ENCODE results near the gene MLH1. TPM values are rescaled to one million over a fixed set of nuclear protein-coding genes. Genes with fewer than 3 reads are reported as not detected.
"Not testable (repeated sequence)": the region's sequence is repeated elsewhere in the genome, so short reads cannot be mapped to it uniquely, and the experiment has no call there.

The MLH1 gene
- total RNA-seq, 8 experiments from 2014 or later, result 17.4 to 53.3 (median 47.6) TPM

DNA sequence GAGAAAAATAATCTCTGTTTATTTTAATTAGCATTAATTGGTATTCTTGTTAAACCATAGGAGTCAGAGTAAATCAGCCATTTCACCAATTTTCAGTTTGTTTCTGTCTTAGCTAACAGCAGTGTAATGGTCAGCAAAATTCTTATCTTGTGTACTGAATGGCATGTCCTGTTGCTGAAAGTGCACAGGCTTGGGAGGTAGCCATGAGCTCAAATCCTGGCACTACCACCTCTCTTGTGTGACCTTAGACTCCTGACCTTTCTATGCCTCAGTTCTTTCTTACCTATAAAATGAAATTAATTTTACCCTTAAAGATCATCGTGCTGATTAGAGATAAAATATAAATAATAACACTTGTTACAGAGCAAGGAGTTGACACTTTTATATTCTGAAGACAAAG, 35.8 kb downstream of the MLH1 start:
- H3K27ac ChIP-seq, result no peak overlapping the region
- in situ Hi-C loops (cut with MboI; ENCODE audit: low pct_unique_long_range_greater_than_20kb in 2 of 9, low sequenced_read_pairs in 9 of 9, unreplicated experiment in 9 of 9), result loop anchor here in 1 of 9 experiments (25.0 kb wide), 1 partner anchor 183 kb away; no protein-coding TSS in a partner anchor
- no peak overlapping the region for H3K4me3 ChIP-seq
- H3K4me1 ChIP-seq (replicated peaks in 1 of 2), result no peaks in the 10 kb centered on the region
- WGBS, 10 experiments, result 92 to 100% (median 100%) methylated on average over 1 of the region's 1 CpG; no CpG with 5 or more reads in 2 of the 10 experiments
- ATAC-seq (replicated peaks in 6 of 8), result no peak

DNA sequence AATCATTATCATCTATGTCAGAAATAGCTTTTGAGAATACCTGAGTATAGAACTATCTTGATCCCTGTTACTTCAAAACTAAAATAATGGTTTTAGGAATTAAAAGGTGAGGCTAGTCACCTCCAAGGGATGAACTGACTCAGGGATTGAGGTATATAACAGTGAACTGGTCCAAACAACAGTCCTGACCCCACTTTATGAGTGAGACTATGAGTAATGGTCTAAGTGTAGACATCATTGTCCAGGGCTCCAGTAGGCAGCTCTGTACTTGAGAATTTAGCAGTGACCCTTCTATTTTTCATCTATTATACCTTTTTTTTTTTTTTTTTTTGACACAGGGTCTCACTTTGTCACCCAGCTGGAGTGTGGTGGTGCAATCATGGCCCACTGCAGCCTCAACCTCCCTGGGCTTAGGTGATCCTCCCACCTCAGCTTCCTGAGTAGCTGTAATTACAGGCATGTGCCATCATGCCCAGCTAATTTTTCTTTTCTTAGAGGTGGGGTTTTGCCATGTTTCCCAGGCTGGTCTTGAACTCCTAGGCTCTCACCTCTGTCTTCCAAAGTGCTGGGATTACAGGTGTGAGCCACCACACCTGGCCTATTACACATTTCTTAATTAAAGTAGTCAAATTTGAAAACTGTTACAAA, 36.3 kb downstream of the MLH1 start:
- H3K4me3 ChIP-seq, result no peak overlapping the region
- no peak overlapping the region for H3K27ac ChIP-seq
- in situ Hi-C loops (cut with MboI; ENCODE audit: low pct_unique_long_range_greater_than_20kb in 2 of 9, low sequenced_read_pairs in 9 of 9, unreplicated experiment in 9 of 9), result loop anchor here in 1 of 9 experiments (25.0 kb wide), 1 partner anchor 183 kb away; no protein-coding TSS in a partner anchor
- peak in 1 of 8 experiments; percentile 15 for ATAC-seq (replicated peaks in 6 of 8)
- H3K4me1 ChIP-seq (replicated peaks in 1 of 2), result no peaks in the 10 kb centered on the region

DNA sequence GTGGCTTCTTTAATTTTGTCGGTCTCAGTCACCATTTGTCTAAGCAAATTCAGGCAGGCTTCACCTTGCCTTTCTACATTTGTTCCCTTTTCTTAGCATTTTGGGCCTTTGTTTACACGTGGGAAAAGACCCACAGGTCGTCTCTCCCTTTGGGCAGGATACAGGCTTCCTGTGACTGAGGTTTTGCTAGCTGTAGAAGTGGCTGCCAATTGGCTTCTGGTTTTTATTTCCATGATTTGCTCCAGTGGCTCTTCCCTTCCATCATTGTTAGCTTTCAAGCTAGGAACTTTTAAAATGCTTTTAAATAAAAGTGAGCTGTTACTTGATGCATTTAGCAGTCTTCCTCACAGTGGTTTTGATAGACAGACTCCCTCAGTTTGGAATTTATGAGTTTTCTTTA, 37.3 kb downstream of the MLH1 start:
- no peak for ATAC-seq (replicated peaks in 6 of 8)

DNA sequence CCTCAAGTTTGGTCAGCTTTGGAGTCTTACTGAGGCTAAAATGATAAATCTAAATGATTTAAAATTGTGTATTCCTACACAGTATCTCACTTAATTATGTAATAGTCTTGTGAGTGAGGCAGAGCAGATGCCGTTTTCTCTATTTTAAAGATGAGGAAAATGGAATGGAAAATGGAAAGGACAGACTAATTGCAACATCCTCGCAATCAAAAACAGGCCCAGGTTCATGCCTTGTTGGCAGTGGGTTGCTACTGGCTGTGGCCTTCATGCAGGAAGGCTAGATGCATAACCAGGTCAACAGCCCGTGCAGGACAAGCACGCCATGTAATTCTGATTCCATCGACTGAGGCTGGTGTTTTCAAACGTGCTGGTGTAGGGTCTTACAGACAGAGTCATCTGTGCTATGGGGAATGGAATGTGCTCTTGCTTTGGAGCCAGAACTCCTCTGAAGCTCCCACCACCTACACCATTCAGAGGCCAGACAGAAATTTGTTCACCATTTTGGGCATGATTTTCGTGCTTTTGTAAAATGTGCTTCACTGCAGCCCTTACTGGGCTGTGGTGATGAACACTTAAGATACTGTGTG, 37.9 kb downstream of the MLH1 start:
- Histone ChIP-seq H3K4me3 (no peak overlapping the region), H3K27ac (no peak overlapping the region), H3K4me1 (replicated peaks in 1 of 2) (no peaks in the 10 kb centered on the region)
- ATAC-seq (replicated peaks in 6 of 8), result no peak
- in situ Hi-C loops (cut with MboI; ENCODE audit: low pct_unique_long_range_greater_than_20kb in 2 of 9, low sequenced_read_pairs in 9 of 9, unreplicated experiment in 9 of 9), result loop anchor here in 1 of 9 experiments (25.0 kb wide), 1 partner anchor 181 kb away; no protein-coding TSS in a partner anchor
- WGBS, 10 experiments, result 55 to 100% (median 89%) methylated on average over 1 to 5 of the region's 7 CpGs; no CpG with 5 or more reads in 2 of the 10 experiments

More for the DNA sequence above, 37.3 kb downstream of the MLH1 start:
- Histone ChIP-seq H3K27ac (no peak overlapping the region), H3K4me3 (no peak overlapping the region), H3K4me1 (replicated peaks in 1 of 2) (no peaks in the 10 kb centered on the region)
- in situ Hi-C loops (cut with MboI; ENCODE audit: low pct_unique_long_range_greater_than_20kb in 2 of 9, low sequenced_read_pairs in 9 of 9, unreplicated experiment in 9 of 9), result loop anchor here in 1 of 9 experiments (25.0 kb wide), 1 partner anchor 182 kb away; no protein-coding TSS in a partner anchor
- 10 to 96% (median 86%) methylated on average over 2 to 3 of the region's 3 CpGs; no CpG with 5 or more reads in 5 of the 10 experiments for WGBS, 10 experiments

DNA sequence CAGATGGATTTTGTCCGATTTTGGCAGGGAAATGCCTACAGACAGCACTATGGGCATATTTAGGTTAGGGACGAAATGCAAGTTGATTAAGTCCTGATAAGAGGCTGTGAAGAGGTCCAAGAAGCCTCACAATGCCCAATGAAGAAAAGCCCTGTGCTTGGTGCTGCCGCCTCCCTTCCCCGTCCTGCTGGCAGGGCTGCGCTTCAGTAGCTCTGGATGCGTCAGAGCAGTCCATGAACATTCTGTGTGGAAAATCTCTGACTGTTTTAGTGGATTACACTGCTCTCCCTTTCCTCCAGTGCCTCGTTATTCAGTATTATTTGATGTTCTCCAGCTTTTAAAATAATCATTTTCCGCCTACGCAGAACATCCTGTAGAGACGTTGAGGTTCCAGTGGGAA, 39.6 kb downstream of the MLH1 start:
- 83 to 100% (median 95%) methylated on average over 5 to 9 of the region's 10 CpGs; no CpG with 5 or more reads in 1 of the 10 experiments for WGBS, 10 experiments
- Histone ChIP-seq H3K27ac (no peak overlapping the region), H3K4me3 (no peak overlapping the region), H3K4me1 (replicated peaks in 1 of 2) (no peaks in the 10 kb centered on the region)
- in situ Hi-C loops (cut with MboI; ENCODE audit: low pct_unique_long_range_greater_than_20kb in 2 of 9, low sequenced_read_pairs in 9 of 9, unreplicated experiment in 9 of 9), result loop anchor here in 1 of 9 experiments (25.0 kb wide), 1 partner anchor 179 kb away; no protein-coding TSS in a partner anchor
- ATAC-seq (replicated peaks in 6 of 8), result no peak

DNA sequence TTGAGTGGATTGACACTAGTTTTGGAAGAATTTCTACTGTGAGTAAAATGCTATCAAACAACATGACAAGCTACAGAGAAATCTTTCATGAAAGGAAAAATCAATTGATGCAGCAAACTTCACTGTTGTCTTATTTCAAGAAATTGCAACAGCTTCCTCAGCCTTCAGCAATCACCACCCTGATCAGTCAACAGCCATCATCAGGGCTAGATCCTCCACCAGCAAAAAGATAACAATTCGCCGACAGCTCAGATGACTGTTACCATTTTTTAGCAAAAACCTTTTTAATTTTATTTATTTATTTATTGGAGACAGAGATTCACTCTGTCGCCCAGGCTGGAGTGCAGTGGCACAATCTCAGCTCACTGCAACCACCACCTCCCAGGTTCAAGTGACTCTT, 44.0 kb downstream of the MLH1 start:
- 89 to 100% (median 100%) methylated on average over 1 to 3 of the region's 3 CpGs; no CpG with 5 or more reads in 3 of the 10 experiments for WGBS, 10 experiments
- in situ Hi-C loops (cut with MboI; ENCODE audit: low pct_unique_long_range_greater_than_20kb in 2 of 9, low sequenced_read_pairs in 9 of 9, unreplicated experiment in 9 of 9), result loop anchor here in 1 of 9 experiments (25.0 kb wide), 1 partner anchor 175 kb away; no protein-coding TSS in a partner anchor
- no peak for ATAC-seq (replicated peaks in 6 of 8)
- Histone ChIP-seq H3K4me1 (replicated peaks in 1 of 2) (no peaks in the 10 kb centered on the region), H3K27ac (no peak overlapping the region), H3K4me3 (no peak overlapping the region)

DNA sequence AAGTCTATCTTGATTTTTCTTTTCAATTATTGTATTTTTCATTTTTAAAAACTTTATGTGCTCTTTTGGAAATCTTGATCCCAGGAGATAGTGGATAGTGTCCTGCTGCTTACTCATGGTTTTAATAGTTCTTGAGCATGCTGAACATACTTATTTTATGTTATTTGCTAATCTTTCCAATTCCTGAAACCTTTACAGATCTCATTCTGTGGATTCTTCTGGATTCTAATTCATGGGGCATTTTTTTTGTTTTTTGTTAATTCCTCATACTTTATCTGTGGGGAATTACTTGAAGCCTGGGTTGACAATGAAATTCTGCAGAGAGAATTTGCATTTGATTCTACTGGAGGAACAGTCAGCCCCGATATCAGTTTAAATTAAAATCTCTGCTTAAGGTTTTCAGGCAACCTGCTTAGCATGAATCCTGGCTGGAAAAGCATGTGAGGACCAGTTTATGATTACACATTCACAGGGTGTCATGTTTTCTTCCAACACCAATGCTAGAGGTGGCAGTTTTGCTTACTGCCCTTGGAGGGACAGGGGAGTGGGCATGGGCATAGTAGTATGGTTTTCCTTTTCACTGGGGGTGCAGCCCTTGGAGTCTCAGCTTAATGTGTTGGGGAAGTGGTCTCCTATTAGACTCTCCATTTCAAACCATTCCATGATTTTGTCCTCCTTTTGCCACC, 46.0 kb downstream of the MLH1 start:
- H3K4me1 ChIP-seq (replicated peaks in 1 of 2), result no peaks in the 10 kb centered on the region
- H3K4me3 ChIP-seq, result no peak overlapping the region
- in situ Hi-C loops (cut with MboI; ENCODE audit: low pct_unique_long_range_greater_than_20kb in 2 of 9, low sequenced_read_pairs in 9 of 9, unreplicated experiment in 9 of 9), result loop anchor here in 1 of 9 experiments (25.0 kb wide), 1 partner anchor 173 kb away; no protein-coding TSS in a partner anchor
- 83 to 100% (median 100%) methylated on average over 1 of the region's 1 CpG; no CpG with 5 or more reads in 2 of the 10 experiments for WGBS, 10 experiments
- ATAC-seq (replicated peaks in 6 of 8), result no peak
- H3K27ac ChIP-seq, result no peak overlapping the region

DNA sequence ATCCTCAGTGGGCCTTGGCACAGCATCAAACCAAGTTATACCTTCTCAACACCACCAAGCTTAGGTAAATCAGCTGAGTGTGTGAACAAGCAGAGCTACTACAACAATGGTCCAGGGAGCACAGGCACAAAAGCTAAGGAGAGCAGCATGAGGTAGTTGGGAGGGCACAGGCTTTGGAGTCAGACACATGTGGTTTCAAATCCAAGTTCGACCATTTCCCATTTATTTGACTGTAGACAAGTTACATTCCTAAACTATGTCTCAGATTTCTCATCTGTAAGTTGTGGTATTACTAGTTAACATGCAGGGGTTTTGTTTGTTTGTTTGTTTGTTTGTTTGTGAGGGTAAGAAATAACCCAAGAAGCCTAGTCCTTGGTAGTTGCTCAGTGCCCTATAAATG, 46.9 kb downstream of the MLH1 start:
- ATAC-seq (replicated peaks in 6 of 8), result no peak
- WGBS, 10 experiments, result 0 to 100% (median 71%) methylated on average over 1 of the region's 1 CpG; no CpG with 5 or more reads in 5 of the 10 experiments
- no peak overlapping the region for H3K4me3 ChIP-seq
- in situ Hi-C loops (cut with MboI; ENCODE audit: low pct_unique_long_range_greater_than_20kb in 2 of 9, low sequenced_read_pairs in 9 of 9, unreplicated experiment in 9 of 9), result loop anchor here in 1 of 9 experiments (25.0 kb wide), 1 partner anchor 172 kb away; no protein-coding TSS in a partner anchor
- H3K27ac ChIP-seq, result no peak overlapping the region
- no peaks in the 10 kb centered on the region for H3K4me1 ChIP-seq (replicated peaks in 1 of 2)

DNA sequence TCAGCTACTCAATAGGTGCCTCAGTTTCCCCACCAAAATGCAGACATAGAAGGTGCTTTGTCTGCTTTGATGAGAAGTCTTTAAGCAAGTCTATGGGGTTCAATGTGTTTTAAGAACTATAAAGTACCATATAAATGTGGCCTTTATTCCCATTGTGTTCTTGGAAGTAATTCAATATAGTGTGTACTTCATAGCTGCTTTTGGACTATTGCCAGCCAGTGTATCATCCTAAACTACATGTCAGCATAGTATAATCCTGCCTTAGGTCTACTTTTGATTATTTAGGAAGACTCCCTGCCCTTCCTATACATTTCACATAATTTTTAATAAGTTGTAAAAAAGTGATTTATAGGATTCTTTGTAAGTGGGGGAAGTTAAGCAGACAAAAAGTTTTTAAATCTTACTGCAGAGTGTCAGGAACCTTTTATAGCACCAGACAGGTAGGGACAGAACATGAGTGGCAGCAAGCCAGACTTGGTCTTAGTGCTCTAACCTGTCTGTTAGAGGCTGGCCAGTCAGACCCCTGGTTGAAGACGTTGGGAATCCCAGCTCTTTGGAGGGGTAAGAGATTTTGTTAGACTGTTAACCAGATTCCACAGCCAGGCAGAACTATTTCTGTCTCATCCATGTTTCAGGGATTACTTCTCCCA, 48.4 kb downstream of the MLH1 start:
- in situ Hi-C loops (cut with MboI; ENCODE audit: low pct_unique_long_range_greater_than_20kb in 2 of 9, low sequenced_read_pairs in 9 of 9, unreplicated experiment in 9 of 9), result loop anchor here in 1 of 9 experiments (25.0 kb wide), 1 partner anchor 171 kb away; no protein-coding TSS in a partner anchor
- no peak overlapping the region for H3K4me3 ChIP-seq
- 40 to 100% (median 92%) methylated on average over 1 of the region's 1 CpG; no CpG with 5 or more reads in 6 of the 10 experiments for WGBS, 10 experiments
- H3K4me1 ChIP-seq (replicated peaks in 1 of 2), result no peaks in the 10 kb centered on the region
- no peak overlapping the region for H3K27ac ChIP-seq
- no peak for ATAC-seq (replicated peaks in 6 of 8)

DNA sequence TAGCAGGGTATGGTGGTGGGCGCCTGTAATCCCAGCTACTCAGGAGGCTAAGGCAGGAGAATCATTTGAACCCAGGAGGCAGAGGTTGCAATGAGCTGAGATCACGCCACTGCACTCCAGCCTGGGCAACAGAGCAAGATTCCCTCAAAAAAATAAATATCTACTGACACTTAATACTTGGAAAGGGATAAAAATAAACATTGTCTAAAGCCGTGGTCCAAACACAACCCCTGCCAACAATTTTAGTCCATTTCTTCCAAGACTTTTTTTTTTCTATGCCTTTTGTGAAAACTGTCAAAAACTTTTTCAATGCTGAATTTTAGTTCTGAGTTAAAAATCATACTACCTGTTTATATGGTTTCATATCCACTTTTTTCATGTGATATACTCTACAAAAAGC, 49.4 kb downstream of the MLH1 start:
- not testable (repeated sequence) for H3K27ac ChIP-seq; H3K4me1 ChIP-seq (replicated peaks in 1 of 2); H3K4me3 ChIP-seq; ATAC-seq (replicated peaks in 6 of 8)
- in situ Hi-C loops (cut with MboI; ENCODE audit: low pct_unique_long_range_greater_than_20kb in 2 of 9, low sequenced_read_pairs in 9 of 9, unreplicated experiment in 9 of 9), result loop anchor here in 1 of 9 experiments (25.0 kb wide), 1 partner anchor 170 kb away; no protein-coding TSS in a partner anchor
- WGBS, 10 experiments, result 57 to 100% (median 90%) methylated on average over 1 to 3 of the region's 3 CpGs; no CpG with 5 or more reads in 2 of the 10 experiments

DNA sequence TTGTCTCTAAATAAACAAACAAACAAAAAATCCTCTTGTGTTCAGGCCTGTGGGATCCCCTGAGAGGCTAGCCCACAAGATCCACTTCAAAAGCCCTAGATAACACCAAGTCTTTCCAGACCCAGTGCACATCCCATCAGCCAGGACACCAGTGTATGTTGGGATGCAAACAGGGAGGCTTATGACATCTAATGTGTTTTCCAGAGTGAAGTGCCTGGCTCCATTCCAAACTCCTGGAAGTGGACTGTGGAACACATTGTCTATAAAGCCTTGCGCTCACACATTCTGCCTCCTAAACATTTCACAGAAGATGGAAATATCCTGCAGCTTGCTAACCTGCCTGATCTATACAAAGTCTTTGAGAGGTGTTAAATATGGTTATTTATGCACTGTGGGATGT, 57.0 kb downstream of the MLH1 start:
- in situ Hi-C loops (cut with MboI; ENCODE audit: low pct_unique_long_range_greater_than_20kb in 2 of 9, low sequenced_read_pairs in 9 of 9, unreplicated experiment in 9 of 9), result no loop called here
- WGBS, 10 experiments, result 86 to 100% methylated on average over 1 of the region's 1 CpG; no CpG with 5 or more reads in 8 of the 10 experiments
- no peak for ATAC-seq (replicated peaks in 6 of 8)
- Histone ChIP-seq H3K4me1 (replicated peaks in 1 of 2) (no peaks in the 10 kb centered on the region), H3K27ac (no peak overlapping the region), H3K4me3 (no peak overlapping the region)

DNA sequence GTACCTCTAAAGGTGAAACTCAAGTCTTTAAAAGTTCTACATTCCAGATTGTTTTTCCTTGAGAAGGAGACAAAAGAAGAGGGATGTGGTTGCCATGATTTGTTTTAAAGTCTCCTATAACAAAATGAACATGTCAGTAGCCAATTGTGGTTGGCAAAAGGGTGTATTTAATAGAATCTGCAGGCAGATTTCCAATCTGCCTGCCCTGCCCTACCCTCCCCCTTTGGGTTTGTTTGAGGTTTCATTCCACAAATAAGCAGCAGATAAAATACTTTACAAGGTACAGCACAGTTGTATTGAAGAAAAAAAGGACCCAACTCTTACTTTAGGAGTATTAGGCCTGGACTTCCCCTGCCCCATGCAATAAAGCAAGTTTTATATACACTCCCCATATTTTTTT, 59.5 kb downstream of the MLH1 start:
- H3K4me3 ChIP-seq, result no peak overlapping the region
- H3K4me1 ChIP-seq (replicated peaks in 1 of 2), result no peaks in the 10 kb centered on the region
- no peak for ATAC-seq (replicated peaks in 6 of 8)
- no peak overlapping the region for H3K27ac ChIP-seq
- in situ Hi-C loops (cut with MboI; ENCODE audit: low pct_unique_long_range_greater_than_20kb in 2 of 9, low sequenced_read_pairs in 9 of 9, unreplicated experiment in 9 of 9), result no loop called here

Measured in motor neuron (in vitro differentiated cells).